HL-60 (cell line): Measurements from ENCODE around the gene ST13.

Source experiments
- DNase-seq, 2 experiments: peaks; one replicate each; pipeline ENCODE4 v3.0.0-alpha.2; 2010 to 2020; ENCODE audit warnings: low read depth in 1 of 2, low spot score in 1 of 2
- H3K27ac ChIP-seq: fragments of 250-450 bp; sonication (Bioruptor Pico); replicated peaks from 2 replicates; pipeline ENCODE4 v1.5.1; 2020; ENCODE audit warnings: mild to moderate bottlenecking, moderate library complexity
- H3K27me3 ChIP-seq: fragments of 250-450 bp; sonication (Bioruptor Pico); 2 replicates; pipeline ENCODE4 v1.5.1; 2021; ENCODE audit warnings: mild to moderate bottlenecking, moderate library complexity; ENCODE audit not compliant: insufficient read depth, poor library complexity, severe bottlenecking
- H3K4me3 ChIP-seq: replicated peaks from 2 replicates; pipeline ENCODE4 v1.5.1; 2011; ENCODE audit warnings: mild to moderate bottlenecking, control low read depth, low read length; ENCODE audit not compliant: insufficient read depth
- GABPA ChIP-seq: IDR thresholded peaks from 2 replicates; pipeline ENCODE4 v1.6.1; 2012; ENCODE audit warnings: low read depth
- POLR2AphosphoS5 ChIP-seq: IDR thresholded peaks from 2 replicates; pipeline ENCODE4 v1.6.1; 2012; ENCODE audit warnings: low read depth
- SPI1 ChIP-seq: IDR thresholded peaks from 2 replicates; pipeline ENCODE4 v1.6.1; 2012; ENCODE audit warnings: low read depth, mild to moderate bottlenecking, borderline replicate concordance
- TF ChIP-seq, protein P1 (sequence below): IDR thresholded peaks from one replicate; pipeline ENCODE4 v1.5.1; 2011; ENCODE audit warnings: low read length, control low read depth, inconsistent platforms; ENCODE audit not compliant: insufficient read depth
- TF ChIP-seq, protein P2 (sequence below): IDR thresholded peaks from 2 replicates; pipeline ENCODE4 v1.6.1; 2012; ENCODE audit warnings: low read depth; ENCODE audit not compliant: insufficient replicate concordance

Gene ST13

DNA sequence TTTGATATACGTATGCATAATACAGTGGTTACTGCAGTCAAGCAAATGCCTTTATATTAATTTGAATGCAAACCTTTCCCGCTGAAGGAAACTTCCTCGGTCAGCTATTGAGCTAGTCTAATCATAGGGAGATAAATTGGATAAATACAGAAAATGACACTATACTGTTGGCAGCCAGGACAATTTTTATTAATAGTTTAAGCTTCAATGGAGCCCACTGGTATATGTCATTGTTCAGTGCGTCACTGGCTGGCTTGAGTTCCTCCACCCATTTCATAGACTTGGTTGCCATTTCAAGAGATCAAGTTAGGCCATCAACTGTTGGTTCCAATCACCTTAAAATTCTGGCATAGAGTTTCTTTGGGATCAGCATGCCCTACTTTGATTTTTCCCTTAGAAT, 38.0 kb upstream of the ST13 start:
- H3K4me3 ChIP-seq: no peak overlapping the region
- DNase-seq: no peak
- TF ChIP-seq GABPA (no peak), POLR2AphosphoS5 (no peak), SPI1 (no peak)
- TF ChIP-seq, protein P1, sequence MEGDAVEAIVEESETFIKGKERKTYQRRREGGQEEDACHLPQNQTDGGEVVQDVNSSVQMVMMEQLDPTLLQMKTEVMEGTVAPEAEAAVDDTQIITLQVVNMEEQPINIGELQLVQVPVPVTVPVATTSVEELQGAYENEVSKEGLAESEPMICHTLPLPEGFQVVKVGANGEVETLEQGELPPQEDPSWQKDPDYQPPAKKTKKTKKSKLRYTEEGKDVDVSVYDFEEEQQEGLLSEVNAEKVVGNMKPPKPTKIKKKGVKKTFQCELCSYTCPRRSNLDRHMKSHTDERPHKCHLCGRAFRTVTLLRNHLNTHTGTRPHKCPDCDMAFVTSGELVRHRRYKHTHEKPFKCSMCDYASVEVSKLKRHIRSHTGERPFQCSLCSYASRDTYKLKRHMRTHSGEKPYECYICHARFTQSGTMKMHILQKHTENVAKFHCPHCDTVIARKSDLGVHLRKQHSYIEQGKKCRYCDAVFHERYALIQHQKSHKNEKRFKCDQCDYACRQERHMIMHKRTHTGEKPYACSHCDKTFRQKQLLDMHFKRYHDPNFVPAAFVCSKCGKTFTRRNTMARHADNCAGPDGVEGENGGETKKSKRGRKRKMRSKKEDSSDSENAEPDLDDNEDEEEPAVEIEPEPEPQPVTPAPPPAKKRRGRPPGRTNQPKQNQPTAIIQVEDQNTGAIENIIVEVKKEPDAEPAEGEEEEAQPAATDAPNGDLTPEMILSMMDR: no peak
- TF ChIP-seq, protein P2, sequence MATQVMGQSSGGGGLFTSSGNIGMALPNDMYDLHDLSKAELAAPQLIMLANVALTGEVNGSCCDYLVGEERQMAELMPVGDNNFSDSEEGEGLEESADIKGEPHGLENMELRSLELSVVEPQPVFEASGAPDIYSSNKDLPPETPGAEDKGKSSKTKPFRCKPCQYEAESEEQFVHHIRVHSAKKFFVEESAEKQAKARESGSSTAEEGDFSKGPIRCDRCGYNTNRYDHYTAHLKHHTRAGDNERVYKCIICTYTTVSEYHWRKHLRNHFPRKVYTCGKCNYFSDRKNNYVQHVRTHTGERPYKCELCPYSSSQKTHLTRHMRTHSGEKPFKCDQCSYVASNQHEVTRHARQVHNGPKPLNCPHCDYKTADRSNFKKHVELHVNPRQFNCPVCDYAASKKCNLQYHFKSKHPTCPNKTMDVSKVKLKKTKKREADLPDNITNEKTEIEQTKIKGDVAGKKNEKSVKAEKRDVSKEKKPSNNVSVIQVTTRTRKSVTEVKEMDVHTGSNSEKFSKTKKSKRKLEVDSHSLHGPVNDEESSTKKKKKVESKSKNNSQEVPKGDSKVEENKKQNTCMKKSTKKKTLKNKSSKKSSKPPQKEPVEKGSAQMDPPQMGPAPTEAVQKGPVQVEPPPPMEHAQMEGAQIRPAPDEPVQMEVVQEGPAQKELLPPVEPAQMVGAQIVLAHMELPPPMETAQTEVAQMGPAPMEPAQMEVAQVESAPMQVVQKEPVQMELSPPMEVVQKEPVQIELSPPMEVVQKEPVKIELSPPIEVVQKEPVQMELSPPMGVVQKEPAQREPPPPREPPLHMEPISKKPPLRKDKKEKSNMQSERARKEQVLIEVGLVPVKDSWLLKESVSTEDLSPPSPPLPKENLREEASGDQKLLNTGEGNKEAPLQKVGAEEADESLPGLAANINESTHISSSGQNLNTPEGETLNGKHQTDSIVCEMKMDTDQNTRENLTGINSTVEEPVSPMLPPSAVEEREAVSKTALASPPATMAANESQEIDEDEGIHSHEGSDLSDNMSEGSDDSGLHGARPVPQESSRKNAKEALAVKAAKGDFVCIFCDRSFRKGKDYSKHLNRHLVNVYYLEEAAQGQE: no peak
- no peaks in the 10 kb centered on the region for H3K27me3 ChIP-seq
- H3K27ac ChIP-seq: no peak overlapping the region

DNA sequence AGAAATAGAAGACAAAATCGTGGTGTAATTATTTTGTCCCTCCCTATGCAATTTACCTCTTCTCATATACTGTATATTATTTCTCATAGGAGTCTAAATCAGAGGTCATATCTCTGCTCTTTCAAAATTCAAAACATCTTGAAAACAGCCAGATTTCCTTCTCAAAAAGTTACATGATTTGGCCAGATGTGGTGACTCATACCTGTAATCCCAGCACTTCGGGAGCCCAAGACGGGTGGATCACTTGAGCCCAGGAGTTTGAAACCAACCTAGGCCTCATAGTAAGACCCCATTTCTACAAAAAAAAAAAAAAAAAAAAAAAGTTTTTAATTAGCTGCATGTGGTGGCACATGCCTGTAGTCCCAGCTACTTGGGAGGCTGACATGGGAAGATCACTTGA, 34.4 kb upstream of the ST13 start:
- Histone ChIP-seq H3K27me3 (no peaks in the 10 kb centered on the region), H3K4me3 (no peak overlapping the region), H3K27ac (no peak overlapping the region)
- TF ChIP-seq, protein P1: no peak
- TF ChIP-seq SPI1 (no peak), GABPA (no peak), POLR2AphosphoS5 (no peak)
- TF ChIP-seq, protein P2: no peak
- DNase-seq: no peak

DNA sequence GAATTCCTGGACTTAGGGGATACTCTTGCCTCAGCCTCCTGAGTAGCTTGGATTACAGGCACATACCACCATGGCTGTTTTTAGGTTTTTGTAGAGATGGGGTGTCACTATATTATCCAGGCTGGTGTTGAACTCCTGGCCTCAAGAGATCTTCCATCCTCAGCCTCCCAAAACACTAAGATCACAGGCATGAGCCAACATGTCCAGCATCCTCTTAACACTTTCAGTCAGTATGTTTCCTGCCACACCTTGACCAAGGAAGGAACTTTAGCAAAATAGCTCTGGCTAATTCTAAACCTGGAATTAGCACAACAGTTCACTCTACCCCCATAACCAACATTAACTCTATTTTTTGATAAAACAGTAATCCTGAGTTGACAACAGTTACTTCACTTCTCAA, 32.7 kb upstream of the ST13 start:
- TF ChIP-seq SPI1 (no peak), POLR2AphosphoS5 (no peak), GABPA (no peak)
- TF ChIP-seq, protein P1: no peak
- TF ChIP-seq, protein P2: no peak
- DNase-seq: no peak
- Histone ChIP-seq H3K4me3 (no peak overlapping the region), H3K27me3 (no peaks in the 10 kb centered on the region), H3K27ac (no peak overlapping the region)
